T-helper 9 cell (primary cell): ENCODE measurements around the gene ARPC5L.

Experiments used
- DNase-seq: peaks from one replicate; pipeline ENCODE4 v3.0.0-alpha.2; 2020

ARPC5L gene

GRCh38 chr9:124868511-124869465 lies 6.9 kb downstream of the ARPC5L start:
- peak; percentile 87 for DNase-seq

GRCh38 chr9:124869466-124869985 lies 7.6 kb downstream of the ARPC5L start:
- DNase-seq = peak; percentile 35

GRCh38 chr9:124869986-124870560 lies 8.1 kb downstream of the ARPC5L start:
- DNase-seq = peak; percentile 62

- no peak for DNase-seq
Observed at GRCh38 chr9:124870723-124871122, 8.8 kb downstream of the ARPC5L start.

- no peak for DNase-seq
Observed at GRCh38 chr9:124871156-124871561, 9.2 kb downstream of the ARPC5L start.

- no peak for DNase-seq
Observed at GRCh38 chr9:124873664-124874063, 11.7 kb downstream of the ARPC5L start.

- no peak for DNase-seq
Observed at GRCh38 chr9:124875501-124875900, 13.6 kb downstream of the ARPC5L start.

- no peak for DNase-seq
Observed at GRCh38 chr9:124877021-124877782, 15.3 kb downstream of the ARPC5L start.

GRCh38 chr9:124878021-124878420 lies 16.1 kb downstream of the ARPC5L start:
- DNase-seq = no peak

- no peak for DNase-seq
Observed at GRCh38 chr9:124878518-124878917, 16.6 kb downstream of the ARPC5L start.

GRCh38 chr9:124879226-124879625 lies 17.3 kb downstream of the ARPC5L start:
- DNase-seq = no peak

GRCh38 chr9:124880501-124880900 lies 18.6 kb downstream of the ARPC5L start:
- DNase-seq = no peak

- no peak for DNase-seq
Observed at GRCh38 chr9:124881138-124881743, 19.3 kb downstream of the ARPC5L start.

- no peak for DNase-seq
Observed at GRCh38 chr9:124882231-124882630, 20.3 kb downstream of the ARPC5L start.

- no peak for DNase-seq
Observed at GRCh38 chr9:124884376-124884775, 22.4 kb downstream of the ARPC5L start.

GRCh38 chr9:124885551-124885950 lies 23.6 kb downstream of the ARPC5L start:
- DNase-seq = no peak

- DNase-seq = no peak
Observed at GRCh38 chr9:124886461-124886860, 24.5 kb downstream of the ARPC5L start.

- DNase-seq = no peak
Observed at GRCh38 chr9:124886866-124887492, 25.0 kb downstream of the ARPC5L start.

- no peak for DNase-seq
Observed at GRCh38 chr9:124887832-124888231, 25.9 kb downstream of the ARPC5L start.

GRCh38 chr9:124889006-124889405 lies 27.1 kb downstream of the ARPC5L start:
- no peak for DNase-seq

- DNase-seq = no peak
Observed at GRCh38 chr9:124890179-124890578, 28.2 kb downstream of the ARPC5L start.

- DNase-seq = no peak
Observed at GRCh38 chr9:124894035-124894740, 32.3 kb downstream of the ARPC5L start.
